ENCODE measurements around the gene CLDN6. TPM values are rescaled to one million over a fixed set of nuclear protein-coding genes. Genes with fewer than 3 reads are reported as not detected.

Gene CLDN6
- total and polyA plus RNA-seq, 9 of the 15 experiments (the other 6 are each of a cell fraction or from before 2014, with no cell fraction given): 0.22 to 0.75 (median 0.38) TPM; not detected in 3

- TF ChIP-seq ELK1 (CRISPR knock-in tag; IDR thresholded peaks at IDR 0.05) (no peak), SRF (CRISPR knock-in tag; IDR thresholded peaks at IDR 0.05) (no peak), RBM39 (optimal IDR thresholded peaks at IDR 0.05; ENCODE audit: low read depth, low read length) (no peak), POLR2G (IDR thresholded peaks at IDR 0.05; ENCODE audit: low read depth, low read length) (peak; percentile 7; the same call in 1 of the 2 replicates), L3MBTL2 (IDR thresholded peaks at IDR 0.05) (no peak)
Observed at GRCh38 chr16:3012828-3013420, 5.1 kb downstream of the CLDN6 start, which contains the start of gene CLDN9 (continued).

GRCh38 chr16:3012246-3012645 is 5.7 kb downstream of the CLDN6 start:
- intact Hi-C loops (cut with micrococcal nuclease): no loop called here
- POLR2A ChIA-PET: no interaction called here
- Histone ChIP-seq H2AFZ (ENCODE audit: low read depth, low read length) (no peak overlapping the region), H3K36me3 (ENCODE audit: control insufficient read depth, insufficient read depth, low read length) (no peaks in the 10 kb centered on the region), H3K4me1 (replicated peaks in 1 of 2; ENCODE audit: control insufficient read depth in 2 of 2, insufficient read depth in 2 of 2, low read length in 2 of 2) (peaks cover 34 to 82% of the 10 kb centered on the region in 2 experiments), H3K79me2 (ENCODE audit: control insufficient read depth, insufficient read depth, low read length) (peaks cover 4% of the 10 kb centered on the region; the same call in 1 of the 3 replicates), H3K9me3 (replicated peaks; ENCODE audit: control insufficient read depth, insufficient read depth, low read depth, low read length) (no peaks in the 10 kb centered on the region), H3K9ac (ENCODE audit: insufficient read depth in 1 of 2, low read depth in 2 of 2, low read length in 2 of 2) (no peak overlapping the region; a peak in 1 of 4 replicates), H3K27ac (ENCODE audit: extremely low read depth, low read depth, low read length) (no peak overlapping the region), H3K4me2 (ENCODE audit: insufficient read depth, low read length) (no peak overlapping the region), H3K4me3 (no peak overlapping the region), H3K9me1 (ENCODE audit: control insufficient read depth, insufficient read depth, low read length) (peaks cover 3% of the 10 kb centered on the region), H3K27me3 (ENCODE audit: control insufficient read depth in 2 of 2, insufficient read depth in 2 of 2, low read length in 2 of 2) (no peaks in the 10 kb centered on the region), H4K20me1 (replicated peaks; ENCODE audit: control insufficient read depth, insufficient read depth, low read length) (no peaks in the 10 kb centered on the region)
- TF ChIP-seq RBM15 (IDR thresholded peaks at IDR 0.05; ENCODE audit: insufficient read depth, low read length): no peak
- no peak for TF ChIP-seq SRF (CRISPR knock-in tag; IDR thresholded peaks at IDR 0.05)
- 0 out of 2 replicates have a peak, but pooled peaks have one; percentile 29 for TF ChIP-seq ZBTB7A (IDR thresholded peaks at IDR 0.05; ENCODE audit: borderline replicate concordance, control insufficient read depth, low read depth, low read length)
- no peak for DNase-seq (ENCODE audit: extremely low read depth in 1 of 4, low spot score in 3 of 4)
- CTCF ChIA-PET (ENCODE audit: low intra/inter-chr PET ratio): no interaction called here
- in situ Hi-C loops (cut with MboI): no loop called here
- no peak for ATAC-seq
- WGBS (ENCODE audit: insufficient coverage, low coverage, missing lambda C conversion rate): 45% methylated on average over 17 of the region's 19 CpGs
- FAIRE-seq: no peak
- BruUV-seq (replicated peaks): no TSS peak

All from K562 (cell line).